ENCODE data around the gene LRRC15.

- no peak for TF ChIP-seq CTCF (IDR thresholded peaks at IDR 0.05; ENCODE audit: insufficient read depth, low read length, poor library complexity, severe bottlenecking)
- no peak for TF ChIP-seq EZH2phosphoT487 (conservative IDR thresholded peaks at IDR 0.05; ENCODE audit: low read length)
Observed at GRCh38 chr3:194330579-194330978, 39.0 kb downstream of the LRRC15 start.
